ENCODE data around the gene RPAP2.
"Not testable (repeated sequence)": the region's sequence is repeated elsewhere in the genome, so short reads cannot be mapped to it uniquely, and the experiment has no call there.

Gene RPAP2

DNA sequence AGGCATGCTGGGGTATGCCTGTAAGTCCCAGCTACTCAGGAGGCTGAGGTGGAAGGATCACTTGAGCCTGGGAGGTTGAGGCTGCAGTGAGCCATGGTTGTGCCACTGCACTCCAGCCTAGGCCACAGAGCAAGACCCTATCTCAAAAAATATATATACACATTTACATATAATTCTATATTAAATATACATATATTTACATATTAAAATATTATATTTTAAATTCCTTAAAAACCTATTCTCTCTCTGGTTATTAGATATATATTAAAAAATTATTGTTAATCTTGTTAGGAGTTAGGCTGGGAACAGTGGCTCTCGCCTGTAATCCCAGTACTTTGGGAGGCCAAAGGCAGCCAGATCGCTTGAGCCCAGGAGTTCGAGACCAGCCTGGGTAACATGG, 22.8 kb upstream of the RPAP2 start:
- H3K36me3 ChIP-seq (ENCODE audit: control insufficient read depth in 2 of 2, insufficient read depth in 1 of 2, low read length in 2 of 2), result peaks cover 15 to 88% of the 10 kb centered on the region in 2 experiments
- no peaks in the 10 kb centered on the region for H3K9me3 ChIP-seq (ENCODE audit: control insufficient read depth, insufficient read depth, low read depth, low read length)
- TF ChIP-seq ZNF184 (tag by site-specific recombination; IDR thresholded peaks at IDR 0.05), result no peak
- TF ChIP-seq, protein P1, sequence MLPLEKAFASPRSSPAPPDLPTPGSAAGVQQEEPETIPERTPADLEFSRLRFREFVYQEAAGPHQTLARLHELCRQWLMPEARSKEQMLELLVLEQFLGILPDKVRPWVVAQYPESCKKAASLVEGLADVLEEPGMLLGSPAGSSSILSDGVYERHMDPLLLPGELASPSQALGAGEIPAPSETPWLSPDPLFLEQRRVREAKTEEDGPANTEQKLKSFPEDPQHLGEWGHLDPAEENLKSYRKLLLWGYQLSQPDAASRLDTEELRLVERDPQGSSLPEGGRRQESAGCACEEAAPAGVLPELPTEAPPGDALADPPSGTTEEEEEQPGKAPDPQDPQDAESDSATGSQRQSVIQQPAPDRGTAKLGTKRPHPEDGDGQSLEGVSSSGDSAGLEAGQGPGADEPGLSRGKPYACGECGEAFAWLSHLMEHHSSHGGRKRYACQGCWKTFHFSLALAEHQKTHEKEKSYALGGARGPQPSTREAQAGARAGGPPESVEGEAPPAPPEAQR (tag by site-specific recombination; IDR thresholded peaks at IDR 0.05), result no peak
- TF ChIP-seq ZNF311 (tag by site-specific recombination; IDR thresholded peaks at IDR 0.05; ENCODE audit: borderline replicate concordance), result no peak
- TF ChIP-seq, protein P2, sequence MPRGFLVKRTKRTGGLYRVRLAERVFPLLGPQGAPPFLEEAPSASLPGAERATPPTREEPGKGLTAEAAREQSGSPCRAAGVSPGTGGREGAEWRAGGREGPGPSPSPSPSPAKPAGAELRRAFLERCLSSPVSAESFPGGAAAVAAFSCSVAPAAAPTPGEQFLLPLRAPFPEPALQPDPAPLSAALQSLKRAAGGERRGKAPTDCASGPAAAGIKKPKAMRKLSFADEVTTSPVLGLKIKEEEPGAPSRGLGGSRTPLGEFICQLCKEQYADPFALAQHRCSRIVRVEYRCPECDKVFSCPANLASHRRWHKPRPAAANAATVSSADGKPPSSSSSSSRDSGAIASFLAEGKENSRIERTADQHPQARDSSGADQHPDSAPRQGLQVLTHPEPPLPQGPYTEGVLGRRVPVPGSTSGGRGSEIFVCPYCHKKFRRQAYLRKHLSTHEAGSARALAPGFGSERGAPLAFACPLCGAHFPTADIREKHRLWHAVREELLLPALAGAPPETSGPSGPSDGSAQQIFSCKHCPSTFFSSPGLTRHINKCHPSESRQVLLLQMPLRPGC (tag by site-specific recombination; IDR thresholded peaks at IDR 0.05), result no peak
- TF ChIP-seq, protein P3, sequence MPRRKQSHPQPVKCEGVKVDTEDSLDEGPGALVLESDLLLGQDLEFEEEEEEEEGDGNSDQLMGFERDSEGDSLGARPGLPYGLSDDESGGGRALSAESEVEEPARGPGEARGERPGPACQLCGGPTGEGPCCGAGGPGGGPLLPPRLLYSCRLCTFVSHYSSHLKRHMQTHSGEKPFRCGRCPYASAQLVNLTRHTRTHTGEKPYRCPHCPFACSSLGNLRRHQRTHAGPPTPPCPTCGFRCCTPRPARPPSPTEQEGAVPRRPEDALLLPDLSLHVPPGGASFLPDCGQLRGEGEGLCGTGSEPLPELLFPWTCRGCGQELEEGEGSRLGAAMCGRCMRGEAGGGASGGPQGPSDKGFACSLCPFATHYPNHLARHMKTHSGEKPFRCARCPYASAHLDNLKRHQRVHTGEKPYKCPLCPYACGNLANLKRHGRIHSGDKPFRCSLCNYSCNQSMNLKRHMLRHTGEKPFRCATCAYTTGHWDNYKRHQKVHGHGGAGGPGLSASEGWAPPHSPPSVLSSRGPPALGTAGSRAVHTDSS (tag by site-specific recombination; IDR thresholded peaks at IDR 0.05), result no peak
- TF ChIP-seq SALL2 (tag by site-specific recombination; IDR thresholded peaks at IDR 0.05; ENCODE audit: borderline replicate concordance), result no peak
- TF ChIP-seq ZNF292 (tag by site-specific recombination; IDR thresholded peaks at IDR 0.05; ENCODE audit: borderline replicate concordance, low read depth), result no peak
- TF ChIP-seq ZNF626 (tag by site-specific recombination; IDR thresholded peaks at IDR 0.05), result no peak
- no peak for TF ChIP-seq ZNF521 (tag by site-specific recombination; IDR thresholded peaks at IDR 0.05)
- H3K27ac ChIP-seq (ENCODE audit: extremely low read depth, low read depth, low read length), result no peak overlapping the region
- H3K4me1 ChIP-seq (ENCODE audit: control insufficient read depth, insufficient read depth, low read length), result no peaks in the 10 kb centered on the region
- ChIA-PET CTCF (interaction anchor here (0.7 kb wide), 2 partner anchors 23 to 279 kb away, joined by 4 read pairs; no protein-coding TSS in a partner anchor), POLR2A (no interaction called here)
- no peak overlapping the region for H3K4me3 ChIP-seq (ENCODE audit: low read depth, low read length)

DNA sequence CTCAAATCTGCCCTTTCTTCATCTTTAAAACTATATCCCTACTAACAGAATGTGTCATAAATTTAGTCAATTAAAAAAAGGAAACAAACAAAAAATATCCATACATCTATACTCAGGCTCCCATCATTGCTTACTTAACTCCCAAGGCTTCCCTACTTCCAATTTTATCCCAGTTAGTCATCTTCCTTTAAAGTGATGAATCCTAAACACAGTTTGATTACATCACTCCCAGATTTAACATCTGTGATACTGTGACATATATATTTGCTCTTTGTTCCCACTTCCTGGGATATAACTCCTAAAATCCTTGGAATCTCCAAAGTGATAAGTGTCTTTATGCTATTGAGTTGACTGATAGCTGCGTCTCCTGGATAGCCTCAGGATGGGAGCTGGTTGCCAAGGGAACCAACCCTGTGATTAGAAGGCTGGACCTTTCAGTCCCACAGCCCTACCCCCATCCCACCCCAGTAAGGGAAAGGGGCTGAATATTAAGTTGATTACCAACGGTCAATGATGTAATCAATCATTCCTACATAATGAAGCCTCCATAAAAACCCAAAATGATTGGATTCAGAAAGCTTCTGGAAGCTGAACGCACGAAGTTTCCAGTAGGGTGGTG, 21.6 kb upstream of the RPAP2 start:
- no peaks in the 10 kb centered on the region for H3K4me1 ChIP-seq (ENCODE audit: control insufficient read depth, insufficient read depth, low read length)
- H3K4me3 ChIP-seq (ENCODE audit: low read depth, low read length), result no peak overlapping the region
- H3K36me3 ChIP-seq (ENCODE audit: control insufficient read depth in 2 of 2, insufficient read depth in 1 of 2, low read length in 2 of 2), result peaks cover 10 to 76% of the 10 kb centered on the region in 2 experiments; a peak in 2 of 3 replicates
- no peak overlapping the region for H3K27ac ChIP-seq (ENCODE audit: extremely low read depth, low read depth, low read length)
- ChIA-PET POLR2A (no interaction called here), CTCF (no interaction called here)
- no peaks in the 10 kb centered on the region for H3K9me3 ChIP-seq (ENCODE audit: control insufficient read depth, insufficient read depth, low read depth, low read length)
- TF ChIP-seq ZNF776 (tag by site-specific recombination; IDR thresholded peaks at IDR 0.05; ENCODE audit: borderline replicate concordance), result no peak
- TF ChIP-seq, protein P4, sequence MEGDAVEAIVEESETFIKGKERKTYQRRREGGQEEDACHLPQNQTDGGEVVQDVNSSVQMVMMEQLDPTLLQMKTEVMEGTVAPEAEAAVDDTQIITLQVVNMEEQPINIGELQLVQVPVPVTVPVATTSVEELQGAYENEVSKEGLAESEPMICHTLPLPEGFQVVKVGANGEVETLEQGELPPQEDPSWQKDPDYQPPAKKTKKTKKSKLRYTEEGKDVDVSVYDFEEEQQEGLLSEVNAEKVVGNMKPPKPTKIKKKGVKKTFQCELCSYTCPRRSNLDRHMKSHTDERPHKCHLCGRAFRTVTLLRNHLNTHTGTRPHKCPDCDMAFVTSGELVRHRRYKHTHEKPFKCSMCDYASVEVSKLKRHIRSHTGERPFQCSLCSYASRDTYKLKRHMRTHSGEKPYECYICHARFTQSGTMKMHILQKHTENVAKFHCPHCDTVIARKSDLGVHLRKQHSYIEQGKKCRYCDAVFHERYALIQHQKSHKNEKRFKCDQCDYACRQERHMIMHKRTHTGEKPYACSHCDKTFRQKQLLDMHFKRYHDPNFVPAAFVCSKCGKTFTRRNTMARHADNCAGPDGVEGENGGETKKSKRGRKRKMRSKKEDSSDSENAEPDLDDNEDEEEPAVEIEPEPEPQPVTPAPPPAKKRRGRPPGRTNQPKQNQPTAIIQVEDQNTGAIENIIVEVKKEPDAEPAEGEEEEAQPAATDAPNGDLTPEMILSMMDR (tag by site-specific recombination; IDR thresholded peaks at IDR 0.05), result no peak
- TF ChIP-seq ZNF707 (tag by site-specific recombination; IDR thresholded peaks at IDR 0.05), result no peak
- TF ChIP-seq SP2 (tag by site-specific recombination; IDR thresholded peaks at IDR 0.05), result no peak
- no peak for TF ChIP-seq ZNF621 (tag by site-specific recombination; IDR thresholded peaks at IDR 0.05)
- TF ChIP-seq BCL11B (tag by site-specific recombination; IDR thresholded peaks at IDR 0.05; ENCODE audit: low read depth), result no peak
- TF ChIP-seq, protein P2 (tag by site-specific recombination; IDR thresholded peaks at IDR 0.05), result no peak
- no peak for TF ChIP-seq ZNF302 (tag by site-specific recombination; IDR thresholded peaks at IDR 0.05; ENCODE audit: low read depth)
- no peak for TF ChIP-seq ZNF155 (tag by site-specific recombination; IDR thresholded peaks at IDR 0.05)
- TF ChIP-seq, protein P5, sequence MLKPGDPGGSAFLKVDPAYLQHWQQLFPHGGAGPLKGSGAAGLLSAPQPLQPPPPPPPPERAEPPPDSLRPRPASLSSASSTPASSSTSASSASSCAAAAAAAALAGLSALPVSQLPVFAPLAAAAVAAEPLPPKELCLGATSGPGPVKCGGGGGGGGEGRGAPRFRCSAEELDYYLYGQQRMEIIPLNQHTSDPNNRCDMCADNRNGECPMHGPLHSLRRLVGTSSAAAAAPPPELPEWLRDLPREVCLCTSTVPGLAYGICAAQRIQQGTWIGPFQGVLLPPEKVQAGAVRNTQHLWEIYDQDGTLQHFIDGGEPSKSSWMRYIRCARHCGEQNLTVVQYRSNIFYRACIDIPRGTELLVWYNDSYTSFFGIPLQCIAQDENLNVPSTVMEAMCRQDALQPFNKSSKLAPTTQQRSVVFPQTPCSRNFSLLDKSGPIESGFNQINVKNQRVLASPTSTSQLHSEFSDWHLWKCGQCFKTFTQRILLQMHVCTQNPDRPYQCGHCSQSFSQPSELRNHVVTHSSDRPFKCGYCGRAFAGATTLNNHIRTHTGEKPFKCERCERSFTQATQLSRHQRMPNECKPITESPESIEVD (tag by site-specific recombination; IDR thresholded peaks at IDR 0.05), result no peak
- TF ChIP-seq ZNF341 (tag by site-specific recombination; IDR thresholded peaks at IDR 0.05; ENCODE audit: low read depth), result no peak
- TF ChIP-seq ZNF311 (tag by site-specific recombination; IDR thresholded peaks at IDR 0.05; ENCODE audit: borderline replicate concordance), result no peak
- TF ChIP-seq REPIN1 (tag by site-specific recombination; IDR thresholded peaks at IDR 0.05; ENCODE audit: low read depth), result no peak

DNA sequence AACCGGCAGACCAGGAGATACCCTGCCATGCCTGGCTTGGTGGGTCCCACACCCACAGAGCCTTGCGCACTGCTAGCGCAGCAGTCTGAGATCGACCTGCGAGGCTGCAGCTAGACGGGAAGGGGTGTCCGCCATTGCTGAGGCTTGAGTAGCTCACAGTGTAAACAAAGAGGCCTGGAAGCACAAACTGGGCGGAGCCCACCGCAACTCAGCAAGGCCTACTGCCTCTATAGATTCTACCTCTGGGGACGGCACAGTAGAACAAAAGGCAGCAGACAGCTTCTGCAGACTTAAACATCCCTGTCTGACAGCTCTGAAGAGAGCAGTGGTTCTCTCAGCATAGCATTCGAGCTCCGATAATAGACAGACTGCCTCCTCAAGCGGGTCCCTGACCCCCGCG, 19.1 kb upstream of the RPAP2 start:
- H3K9me3 ChIP-seq (ENCODE audit: control insufficient read depth, insufficient read depth, low read depth, low read length); H3K4me1 ChIP-seq (ENCODE audit: control insufficient read depth, insufficient read depth, low read length); H3K27ac ChIP-seq (ENCODE audit: extremely low read depth, low read depth, low read length); POLR2A ChIA-PET; H3K4me3 ChIP-seq (ENCODE audit: low read depth, low read length): not testable (repeated sequence)
- CTCF ChIA-PET, result interaction anchor here (1.0 to 2.0 kb wide), 3 partner anchors 11 to 282 kb away, joined by 3 to 7 read pairs (median 5); no protein-coding TSS in a partner anchor
- H3K36me3 ChIP-seq (ENCODE audit: control insufficient read depth in 2 of 2, insufficient read depth in 1 of 2, low read length in 2 of 2), result peaks cover 6 to 55% of the 10 kb centered on the region in 2 experiments; a peak in 2 of 3 replicates

All from HEK293 (cell line).